ENCODE results near the gene ZNF385B.

- no peak for TF ChIP-seq MAX (IDR thresholded peaks at IDR 0.05; ENCODE audit: low read depth, low read length)
- no peak for TF ChIP-seq CTCF (IDR thresholded peaks at IDR 0.05; ENCODE audit: low read depth, low read length)
- no peak for TF ChIP-seq POLR2A (IDR thresholded peaks at IDR 0.05; ENCODE audit: extremely low read depth, insufficient read length)
Observed at GRCh38 chr2:179910735-179911113, 49.3 kb upstream of the ZNF385B start.

Data from NB4 (cell line).